ENCODE data around the gene RCN2.

DNA sequence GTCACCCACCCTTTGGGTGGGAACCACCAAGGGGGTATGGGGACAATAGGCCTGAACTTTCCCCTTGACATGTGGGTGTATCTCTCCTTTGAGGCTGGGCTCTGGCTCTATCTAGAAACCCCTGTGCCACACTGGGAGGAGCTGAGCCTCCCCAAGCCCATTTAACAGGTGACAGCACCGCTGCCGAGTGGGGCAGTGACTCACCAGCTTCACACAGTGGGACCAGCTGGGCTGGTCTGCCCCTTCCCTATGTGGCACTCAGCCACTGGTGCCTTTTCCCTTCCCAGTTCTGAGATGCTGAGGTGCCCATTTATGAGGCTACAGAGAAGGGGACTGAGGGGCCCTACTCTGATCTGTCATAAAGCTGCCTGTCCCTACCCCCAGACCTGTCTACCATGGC lies 68.4 kb downstream of the RCN2 start:
- TF ChIP-seq EP300 (IDR thresholded peaks at IDR 0.05; ENCODE audit: low read depth) (no peak), POLR2AphosphoS5 (IDR thresholded peaks at IDR 0.05) (no peak)

All from transverse colon (tissue), 3 donors.